Measurements from ENCODE around the gene BICRA.

The BICRA gene

DNA sequence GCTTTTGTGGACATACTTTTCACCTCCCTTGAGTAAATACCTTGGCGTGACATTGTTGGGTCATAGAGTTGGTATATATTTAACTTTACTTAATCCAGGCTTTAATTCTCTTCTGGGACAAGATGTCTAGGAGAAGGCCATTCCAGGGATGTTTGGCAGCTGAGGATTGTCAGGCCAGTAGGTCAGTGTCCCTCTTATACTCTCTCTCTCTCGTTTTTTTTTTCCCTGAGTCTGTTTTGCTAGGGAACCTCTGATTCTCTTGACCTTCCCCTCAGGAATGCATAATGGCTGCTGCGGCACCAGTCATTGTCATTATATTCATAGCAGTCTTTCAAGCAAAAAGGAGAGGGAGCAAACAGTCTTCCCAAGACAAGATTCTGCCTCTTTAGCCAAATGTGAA lies 48.8 kb downstream of the BICRA start:
- H3K27ac ChIP-seq, result no peak overlapping the region
- H3K4me3 ChIP-seq (ENCODE audit: low read depth, low read length), result no peak overlapping the region
- H3K4me2 ChIP-seq (ENCODE audit: low read length), result no peak overlapping the region
- H3K9me3 ChIP-seq (ENCODE audit: control insufficient read depth, low read length), result no peaks in the 10 kb centered on the region
- H3K9ac ChIP-seq, result no peak overlapping the region
- TF ChIP-seq, protein P1, sequence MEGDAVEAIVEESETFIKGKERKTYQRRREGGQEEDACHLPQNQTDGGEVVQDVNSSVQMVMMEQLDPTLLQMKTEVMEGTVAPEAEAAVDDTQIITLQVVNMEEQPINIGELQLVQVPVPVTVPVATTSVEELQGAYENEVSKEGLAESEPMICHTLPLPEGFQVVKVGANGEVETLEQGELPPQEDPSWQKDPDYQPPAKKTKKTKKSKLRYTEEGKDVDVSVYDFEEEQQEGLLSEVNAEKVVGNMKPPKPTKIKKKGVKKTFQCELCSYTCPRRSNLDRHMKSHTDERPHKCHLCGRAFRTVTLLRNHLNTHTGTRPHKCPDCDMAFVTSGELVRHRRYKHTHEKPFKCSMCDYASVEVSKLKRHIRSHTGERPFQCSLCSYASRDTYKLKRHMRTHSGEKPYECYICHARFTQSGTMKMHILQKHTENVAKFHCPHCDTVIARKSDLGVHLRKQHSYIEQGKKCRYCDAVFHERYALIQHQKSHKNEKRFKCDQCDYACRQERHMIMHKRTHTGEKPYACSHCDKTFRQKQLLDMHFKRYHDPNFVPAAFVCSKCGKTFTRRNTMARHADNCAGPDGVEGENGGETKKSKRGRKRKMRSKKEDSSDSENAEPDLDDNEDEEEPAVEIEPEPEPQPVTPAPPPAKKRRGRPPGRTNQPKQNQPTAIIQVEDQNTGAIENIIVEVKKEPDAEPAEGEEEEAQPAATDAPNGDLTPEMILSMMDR (IDR thresholded peaks at IDR 0.05), result no peak
- H3K79me2 ChIP-seq, result peaks cover 84% of the 10 kb centered on the region
- no peaks in the 10 kb centered on the region for H3K36me3 ChIP-seq (ENCODE audit: control insufficient read depth, insufficient read depth, low read length)
- no peaks in the 10 kb centered on the region for H3K4me1 ChIP-seq
- no peak overlapping the region for H2AFZ ChIP-seq
- H3K27me3 ChIP-seq (ENCODE audit: control insufficient read depth, insufficient read depth, low read length), result no peaks in the 10 kb centered on the region

DNA sequence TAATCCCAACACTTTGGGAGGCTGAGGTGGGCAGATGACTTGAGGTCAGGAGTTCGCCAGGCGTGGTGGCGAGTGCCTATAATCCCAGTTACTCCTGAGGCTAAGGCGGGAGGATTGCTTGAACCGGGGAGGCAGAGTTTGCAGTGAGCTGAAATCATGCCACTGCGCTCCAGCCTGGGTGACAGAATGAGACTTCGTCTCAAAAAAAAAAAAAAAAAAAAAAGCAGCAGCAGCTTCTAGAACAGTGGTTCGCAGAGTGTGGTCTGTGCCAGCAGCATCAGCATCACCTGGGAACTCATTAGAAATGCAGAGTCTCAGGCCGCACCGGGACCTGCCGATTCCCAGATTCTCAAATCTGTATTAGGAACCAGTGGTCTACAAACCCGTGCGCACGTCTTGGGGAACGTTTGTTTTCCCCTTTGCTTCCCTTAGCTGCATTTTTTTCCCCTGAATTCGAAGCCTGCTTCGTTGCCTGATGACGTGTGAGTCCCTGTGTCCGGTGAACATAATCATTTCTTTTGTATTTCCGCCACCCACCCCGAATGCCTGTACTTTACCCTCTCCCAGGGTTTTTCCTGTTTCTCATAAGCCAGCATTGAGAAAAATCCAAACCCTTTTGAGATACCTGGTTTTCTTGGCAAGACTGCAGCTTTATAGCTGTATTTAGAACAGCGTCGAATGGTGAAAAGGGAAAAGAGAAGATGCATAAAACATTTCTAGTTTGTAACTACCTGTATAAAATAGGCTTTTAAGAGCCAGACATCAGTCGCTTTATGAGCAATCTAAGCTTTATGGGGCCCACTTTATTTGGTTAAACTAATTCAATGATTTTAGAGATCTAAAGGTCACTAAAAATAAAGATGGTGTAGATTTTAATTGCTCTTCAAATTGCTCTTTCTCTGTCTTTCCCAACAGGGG lies 49.8 kb downstream of the BICRA start:
- H3K79me2 ChIP-seq, result peaks cover 87% of the 10 kb centered on the region
- no peaks in the 10 kb centered on the region for H3K36me3 ChIP-seq (ENCODE audit: control insufficient read depth, insufficient read depth, low read length)
- no peak overlapping the region for H2AFZ ChIP-seq
- H3K9ac ChIP-seq, result no peak overlapping the region
- H3K27me3 ChIP-seq (ENCODE audit: control insufficient read depth, insufficient read depth, low read length), result no peaks in the 10 kb centered on the region
- H3K4me2 ChIP-seq (ENCODE audit: low read length), result no peak overlapping the region
- peaks cover 3% of the 10 kb centered on the region for H3K4me1 ChIP-seq
- no peak overlapping the region for H3K4me3 ChIP-seq (ENCODE audit: low read depth, low read length)
- TF ChIP-seq, protein P1 (IDR thresholded peaks at IDR 0.05), result no peak
- no peaks in the 10 kb centered on the region for H3K9me3 ChIP-seq (ENCODE audit: control insufficient read depth, low read length)
- no peak overlapping the region for H3K27ac ChIP-seq

DNA sequence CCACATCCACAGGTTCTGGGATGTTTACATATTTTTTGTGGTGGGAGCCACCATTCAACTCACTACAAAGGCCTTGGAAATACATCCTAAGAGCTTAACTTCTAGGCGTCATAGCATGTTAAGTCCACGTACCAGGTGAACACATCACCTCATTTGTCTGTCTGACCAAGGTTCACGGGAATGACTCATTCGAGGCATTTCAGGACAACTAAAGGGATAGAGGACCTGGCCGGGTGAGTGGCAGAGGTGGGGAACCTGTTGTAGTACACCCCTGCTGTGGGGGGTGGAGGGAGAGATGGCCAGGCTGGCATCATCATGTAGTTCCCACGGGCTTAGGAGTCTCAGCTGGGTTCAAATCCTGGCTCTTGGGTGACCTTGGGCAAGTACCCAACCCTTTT lies 51.5 kb downstream of the BICRA start:
- Histone ChIP-seq H3K27me3 (ENCODE audit: control insufficient read depth, insufficient read depth, low read length) (no peaks in the 10 kb centered on the region), H3K4me2 (ENCODE audit: low read length) (no peak overlapping the region), H2AFZ (no peak overlapping the region), H3K4me3 (ENCODE audit: low read depth, low read length) (no peak overlapping the region), H3K27ac (no peak overlapping the region), H3K36me3 (ENCODE audit: control insufficient read depth, insufficient read depth, low read length) (no peaks in the 10 kb centered on the region), H3K9me3 (ENCODE audit: control insufficient read depth, low read length) (no peaks in the 10 kb centered on the region), H3K4me1 (peaks cover 7% of the 10 kb centered on the region), H3K9ac (no peak overlapping the region), H3K79me2 (peaks cover 86% of the 10 kb centered on the region)
- TF ChIP-seq, protein P1 (IDR thresholded peaks at IDR 0.05), result no peak

DNA sequence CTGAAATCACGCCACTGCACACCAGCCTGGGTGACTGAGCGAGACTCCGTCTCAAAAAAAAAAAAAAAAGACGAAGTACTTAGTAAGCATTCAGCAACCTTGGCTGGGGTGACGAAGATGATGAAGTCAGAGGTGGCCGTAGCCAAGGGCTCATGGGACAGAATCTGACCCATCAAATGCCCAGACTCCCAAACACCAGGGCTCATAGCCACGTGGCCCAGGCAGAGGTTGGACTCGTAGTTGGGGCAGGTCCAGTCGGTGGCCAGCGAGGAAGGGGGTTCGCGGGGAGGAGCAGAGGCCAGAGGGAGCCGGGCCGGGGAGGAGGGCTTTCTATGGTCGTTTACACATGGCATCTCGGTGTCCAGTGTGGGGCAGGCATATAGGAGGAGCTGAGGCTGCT lies 52.2 kb downstream of the BICRA start:
- Histone ChIP-seq H3K79me2 (peaks cover 88% of the 10 kb centered on the region), H3K4me2 (ENCODE audit: low read length) (no peak overlapping the region), H3K9ac (no peak overlapping the region), H2AFZ (no peak overlapping the region), H3K4me1 (peaks cover 7% of the 10 kb centered on the region), H3K27ac (no peak overlapping the region), H3K36me3 (ENCODE audit: control insufficient read depth, insufficient read depth, low read length) (no peaks in the 10 kb centered on the region), H3K27me3 (ENCODE audit: control insufficient read depth, insufficient read depth, low read length) (no peaks in the 10 kb centered on the region), H3K4me3 (ENCODE audit: low read depth, low read length) (no peak overlapping the region), H3K9me3 (ENCODE audit: control insufficient read depth, low read length) (no peaks in the 10 kb centered on the region)
- TF ChIP-seq, protein P1 (IDR thresholded peaks at IDR 0.05), result no peak

DNA sequence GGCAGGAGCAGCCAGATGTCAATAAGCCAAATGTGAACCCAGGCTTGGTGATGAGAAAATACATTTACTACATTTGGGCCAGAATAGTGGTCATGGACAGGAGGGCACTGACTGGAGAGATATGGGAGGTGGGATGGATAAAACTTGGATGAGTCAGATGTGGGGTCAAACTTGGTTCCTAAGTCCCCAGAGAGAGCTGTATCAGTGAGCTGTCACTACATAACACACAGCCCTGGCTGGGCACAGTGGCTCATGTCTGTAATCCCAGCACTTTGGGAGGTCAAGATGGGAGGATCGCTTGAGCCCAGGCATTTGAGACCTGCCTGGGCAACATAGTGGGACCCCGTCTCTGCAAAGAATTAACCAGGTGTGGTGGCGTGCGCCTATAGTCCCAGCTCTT lies 52.7 kb downstream of the BICRA start:
- peaks cover 7% of the 10 kb centered on the region for H3K4me1 ChIP-seq
- TF ChIP-seq, protein P1 (IDR thresholded peaks at IDR 0.05), result no peak
- no peaks in the 10 kb centered on the region for H3K27me3 ChIP-seq (ENCODE audit: control insufficient read depth, insufficient read depth, low read length)
- H3K79me2 ChIP-seq, result peaks cover 83% of the 10 kb centered on the region
- H3K4me2 ChIP-seq (ENCODE audit: low read length), result no peak overlapping the region
- H3K9ac ChIP-seq, result no peak overlapping the region
- no peak overlapping the region for H2AFZ ChIP-seq
- no peaks in the 10 kb centered on the region for H3K9me3 ChIP-seq (ENCODE audit: control insufficient read depth, low read length)
- H3K36me3 ChIP-seq (ENCODE audit: control insufficient read depth, insufficient read depth, low read length), result no peaks in the 10 kb centered on the region
- no peak overlapping the region for H3K4me3 ChIP-seq (ENCODE audit: low read depth, low read length)
- no peak overlapping the region for H3K27ac ChIP-seq
